A549 (cell line): Measurements from ENCODE around the gene ADAMTS20. TPM values are rescaled to one million over a fixed set of nuclear protein-coding genes. Genes with fewer than 3 reads are reported as not detected.
"Not testable (repeated sequence)": the region's sequence is repeated elsewhere in the genome, so short reads cannot be mapped to it uniquely, and the experiment has no call there.

Experiments
- ATAC-seq, 2 experiments: fragments of 200-7000 bp in 1 of 2; fragments of >200 bp in 1 of 2; cut with Nextera tagmentation in 1 of 2; cut with Tn5 transposase in 1 of 2; 3 replicates each; pipeline versions ENCODE4 v1.8.0 to v1.9.1; 2018 to 2020; ENCODE audit warnings: mild to moderate bottlenecking in 1 of 2, moderate library complexity in 1 of 2
- CTCF ChIA-PET: fragments of 300-600 bp; sonication (Branson Sonifier 250); formaldehyde crosslinking; extraction: SDS; loops from one replicate; lab custom pipeline; 2021; ENCODE audit warnings: antibody characterized with exemption, inconsistent platforms; lab: Yijun Ruan, JAX
- POLR2A ChIA-PET: fragments of 350-600 bp; formaldehyde crosslinking; extraction: SDS; loops from one replicate; lab custom pipeline; 2021; ENCODE audit warnings: antibody characterized with exemption, inconsistent platforms; lab: Yijun Ruan, JAX
- DNase-seq, 2 experiments: peaks; one replicate each; pipeline versions ENCODE4 v3.0.0 to v3.0.0-alpha.2; 2011 to 2016; ENCODE audit warnings: low read depth in 1 of 2, low spot score in 1 of 2
- FAIRE-seq: peaks from 2 replicates; lab custom pipeline; 2011; peaks lifted over from hg19 to GRCh38; lab: Jason Lieb, UNC
- H3K27ac ChIP-seq, 2 experiments: fragments of >200 bp; sonication (Bioruptor Twin); formaldehyde crosslinking; 3 replicates each; pipeline ENCODE4 v1.5.1; 2016 to 2017
- H3K4me1 ChIP-seq: fragments of >200 bp; sonication (Bioruptor Twin); formaldehyde crosslinking; 3 replicates; pipeline ENCODE4 v1.6.1; 2016
- H3K4me2 ChIP-seq: fragments of >200 bp; sonication (Bioruptor Twin); formaldehyde crosslinking; 3 replicates; pipeline ENCODE4 v1.6.1; 2016
- H3K4me3 ChIP-seq: fragments of >200 bp; sonication (Bioruptor Twin); formaldehyde crosslinking; 3 replicates; pipeline ENCODE4 v1.5.1; 2016
- H3K9me3 ChIP-seq: fragments of >200 bp; sonication (Bioruptor Twin); formaldehyde crosslinking; 3 replicates; pipeline ENCODE4 v1.6.1; 2016
- ATOH8 ChIP-seq: fragments of 250-450 bp; sonication (Bioruptor Pico); IDR thresholded peaks from 2 replicates; pipeline ENCODE4 v1.5.0; 2020; ENCODE audit warnings: low read depth, mild to moderate bottlenecking, moderate library complexity
- BHLHE40 ChIP-seq: IDR thresholded peaks from 2 replicates; pipeline ENCODE4 v1.6.1; 2012; ENCODE audit warnings: low read depth, low read length, inconsistent platforms
- CBX2 ChIP-seq: fragments of 200-600 bp; sonication (generic); IDR thresholded peaks from 2 replicates; pipeline ENCODE4 v1.6.1; 2016; ENCODE audit warnings: low read depth, mild to moderate bottlenecking, borderline replicate concordance
- CBX8 ChIP-seq: fragments of 200-600 bp; sonication (generic); IDR thresholded peaks from 2 replicates; pipeline ENCODE4 v1.6.1; 2016
- CHD2 ChIP-seq: fragments of 150-350 bp; IDR thresholded peaks from 2 replicates; pipeline ENCODE4 v1.6.1; 2014; ENCODE audit warnings: low read length; ENCODE audit not compliant: partially characterized antibody
- E2F6 ChIP-seq: IDR thresholded peaks from 2 replicates; pipeline ENCODE4 v1.6.1; 2012; ENCODE audit warnings: low read depth, borderline replicate concordance
- EP300 ChIP-seq, 2 experiments: fragments of >200 bp; sonication (Bioruptor Twin); formaldehyde crosslinking; IDR thresholded peaks; 2 replicates in 1 of 2; 3 replicates in 1 of 2; pipeline ENCODE4 v1.6.1; 2016 to 2017
- FOSB ChIP-seq: fragments of 250-450 bp; sonication (Bioruptor Pico); IDR thresholded peaks from 2 replicates; pipeline ENCODE4 v1.5.0; 2020; ENCODE audit warnings: mild to moderate bottlenecking, moderate library complexity
- FOSL2 ChIP-seq, 2 experiments: fragments of 450-650 bp in 1 of 2; fragments of >200 bp in 1 of 2; sonication (Bioruptor Twin) in 1 of 2; formaldehyde crosslinking; IDR thresholded peaks; 2 replicates each; pipeline versions ENCODE4 v1.5.0 to v1.6.1; 2016 to 2020; ENCODE audit warnings: mild to moderate bottlenecking in 1 of 2, moderate library complexity in 1 of 2
- FOXS1 ChIP-seq: fragments of 250-450 bp; sonication (Bioruptor Pico); IDR thresholded peaks from 2 replicates; pipeline ENCODE4 v1.5.0; 2020; ENCODE audit warnings: mild to moderate bottlenecking, moderate library complexity
- HEYL ChIP-seq: fragments of 250-450 bp; sonication (Bioruptor Pico); IDR thresholded peaks from 2 replicates; pipeline ENCODE4 v1.8.0; 2021; ENCODE audit warnings: mild to moderate bottlenecking, moderate library complexity
- HMGXB4 ChIP-seq: fragments of 250-450 bp; sonication (Bioruptor Pico); IDR thresholded peaks from 2 replicates; pipeline ENCODE4 v1.5.0; 2021; ENCODE audit warnings: mild to moderate bottlenecking, moderate library complexity, borderline replicate concordance
- JUN ChIP-seq, 2 experiments: fragments of >200 bp; sonication (Bioruptor Twin); formaldehyde crosslinking; IDR thresholded peaks; 2 replicates in 1 of 2; 3 replicates in 1 of 2; pipeline ENCODE4 v1.6.1; 2016 to 2017
- JUNB ChIP-seq: fragments of >200 bp; sonication (Bioruptor Twin); formaldehyde crosslinking; IDR thresholded peaks from 2 replicates; pipeline ENCODE4 v1.6.1; 2016
- MAFK ChIP-seq: fragments of 450-650 bp; IDR thresholded peaks from 2 replicates; pipeline ENCODE4 v1.6.1; 2014; ENCODE audit not compliant: partially characterized antibody
- MAX ChIP-seq: IDR thresholded peaks from 2 replicates; pipeline ENCODE4 v1.6.1; 2012
- NFE2L2 ChIP-seq: fragments of 150-350 bp; conservative IDR thresholded peaks from 2 replicates; pipeline ENCODE4 v1.6.1; 2014; ENCODE audit warnings: low read length
- PBX3 ChIP-seq: IDR thresholded peaks from 2 replicates; pipeline ENCODE4 v1.6.1; 2012
- POLR2A ChIP-seq: IDR thresholded peaks from 2 replicates; pipeline ENCODE4 v1.6.1; 2012; ENCODE audit warnings: mild to moderate bottlenecking, low read length
- TP53 ChIP-seq: fragments of 250-450 bp; sonication (Bioruptor Pico); IDR thresholded peaks from 2 replicates; pipeline ENCODE4 v1.5.0; 2021; ENCODE audit warnings: mild to moderate bottlenecking, moderate library complexity
- ZC3H11A ChIP-seq: fragments of 450-650 bp; IDR thresholded peaks from 2 replicates; pipeline ENCODE4 v1.6.1; 2014; ENCODE audit warnings: antibody characterized with exemption, mild to moderate bottlenecking
- WGBS: methylation state at CpG from one replicate; pipeline ENCODE4 v1.1.6; 2017; ENCODE audit errors: missing lambda C conversion rate; 5-methylcytosine and 5-hydroxymethylcytosine counted together
- polyA plus RNA-seq, 4 experiments: library from polyadenylated mRNA; depleted of rRNA in 3 of 4; stranded (reverse); fragments of >200 nt; fragmentation: RNase III in 1 of 4; extraction: RNeasy Plus Mini Kit Qiagen cat#74134 plus additional on column Dnase treatment in 1 of 4; gene quantifications; 2 replicates in 3 of 4; 3 replicates in 1 of 4; pipeline ENCODE4 v1.2.3, GENCODE V29; 2011 to 2017

The ADAMTS20 gene
- polyA plus RNA-seq, 2 of the 4 experiments (the other 2 are of a cell fraction), result not detected

- no peak overlapping the region for H3K4me2 ChIP-seq
- TF ChIP-seq FOSL2 (IDR thresholded peaks at IDR 0.05) (0 out of 2 replicates have a peak, but pooled peaks have one; percentile 21), FOSL2 (CRISPR knock-in tag; IDR thresholded peaks at IDR 0.05) (peak; percentile 73), MAX (no peak), EP300 (IDR thresholded peaks at IDR 0.05) (no peak)
- TF ChIP-seq, all 56 proteins: peak for 1
- Histone ChIP-seq H3K4me1 (no peaks in the 10 kb centered on the region), H3K9me3 (no peaks in the 10 kb centered on the region), H3K4me3 (no peak overlapping the region), H3K27ac (no peak overlapping the region)
- ChIA-PET CTCF (no interaction called here), POLR2A (no interaction called here)
- WGBS, result 0% methylated on average over 1 of the region's 1 CpG
- peak in 1 of 2 experiments; percentile 17 for DNase-seq
- no peak for ATAC-seq
- no peak for FAIRE-seq
These were observed 181.7 kb downstream of the ADAMTS20 start for GRCh38 chr12:43370263-43370662.

- ChIA-PET POLR2A (no interaction called here), CTCF (interaction anchor here (1.0 kb wide), 1 partner anchor 26 kb away, joined by 3 read pairs; no protein-coding TSS in a partner anchor)
- H3K4me2 ChIP-seq, result no peak overlapping the region
- H3K4me3 ChIP-seq, result no peak overlapping the region
- H3K4me1 ChIP-seq, result no peaks in the 10 kb centered on the region
- FAIRE-seq (no peak), DNase-seq (no peak), ATAC-seq (no peak)
- no peak overlapping the region for H3K27ac ChIP-seq
- peak; percentile 33 for TF ChIP-seq MAFK
- 0 out of 2 replicates have a peak, but pooled peaks have one; percentile 34 for TF ChIP-seq NFE2L2
- no peak for TF ChIP-seq JUN (IDR thresholded peaks at IDR 0.05)
- no peaks in the 10 kb centered on the region for H3K9me3 ChIP-seq
- WGBS, result 11% methylated on average over 2 of the region's 2 CpGs
These were observed 188.9 kb downstream of the ADAMTS20 start for GRCh38 chr12:43362910-43363694.

- Histone ChIP-seq H3K9me3 (no peaks in the 10 kb centered on the region), H3K4me1 (no peaks in the 10 kb centered on the region), H3K27ac (no peak overlapping the region), H3K4me3 (no peak overlapping the region), H3K4me2 (no peak overlapping the region)
- FAIRE-seq (no peak), DNase-seq (no peak), ATAC-seq (no peak)
- WGBS, result 14% methylated on average over 6 of the region's 6 CpGs
- POLR2A ChIA-PET, result no interaction called here
- TF ChIP-seq CHD2 (no peak), FOSB (no peak), CBX2 (no peak), JUNB (no peak), NFE2L2 (no peak), E2F6 (no peak), BHLHE40 (no peak), ATOH8 (CRISPR knock-in tag) (no peak), POLR2A (no peak), PBX3 (no peak), TP53 (CRISPR knock-in tag) (no peak), FOXS1 (CRISPR knock-in tag) (no peak), CBX8 (no peak), ZC3H11A (no peak), HEYL (CRISPR knock-in tag) (no peak), HMGXB4 (CRISPR knock-in tag) (no peak)
- CTCF ChIA-PET, result no interaction called here
These were observed 190.8 kb downstream of the ADAMTS20 start for GRCh38 chr12:43361031-43361710.

- H3K4me3 ChIP-seq, H3K27ac ChIP-seq, H3K4me1 ChIP-seq, ATAC-seq, DNase-seq, POLR2A ChIA-PET, CTCF ChIA-PET, FAIRE-seq, H3K9me3 ChIP-seq, H3K4me2 ChIP-seq: not testable (repeated sequence)
- WGBS, result 21% methylated on average over 10 of the region's 10 CpGs
These were observed 192.0 kb downstream of the ADAMTS20 start for GRCh38 chr12:43360001-43360400.
